DOHH2 (cell line): ENCODE measurements around the gene UBXN10.
A peak's percentile ranks its signal among the peaks of the same experiment; 100 is the strongest.

Experiments used
- H3F3A ChIP-seq: fragments of 200-600 bp; sonication (generic), shearing (Covaris generic); 2 replicates; pipeline ENCODE4 v1.6.0; 2016; ENCODE audit warnings: antibody characterized with exemption, mild to moderate bottlenecking; ENCODE audit not compliant: control insufficient read depth, insufficient read depth
- H3K27ac ChIP-seq: fragments of 200-600 bp; sonication (generic); 2 replicates; pipeline ENCODE4 v1.5.1; 2014; ENCODE audit warnings: low read depth, mild to moderate bottlenecking, low read length, moderate library complexity
- H3K27me3 ChIP-seq: fragments of 200-600 bp; sonication (generic); 2 replicates; pipeline ENCODE4 v1.6.1; 2014; ENCODE audit warnings: mild to moderate bottlenecking, low read length, mixed read lengths; ENCODE audit not compliant: control insufficient read depth
- H3K36me3 ChIP-seq: fragments of 200-600 bp; sonication (generic); 2 replicates; pipeline ENCODE4 v1.6.1; 2014; ENCODE audit warnings: mild to moderate bottlenecking, low read length, moderate library complexity, mixed read lengths; ENCODE audit not compliant: control insufficient read depth
- H3K4me1 ChIP-seq: fragments of 200-600 bp; sonication (generic); 2 replicates; pipeline ENCODE4 v1.6.1; 2014; ENCODE audit warnings: mild to moderate bottlenecking, low read length, mixed read lengths; ENCODE audit not compliant: control insufficient read depth
- H3K4me2 ChIP-seq: fragments of 200-600 bp; sonication (generic); 2 replicates; pipeline ENCODE4 v1.6.0; 2014; ENCODE audit warnings: mild to moderate bottlenecking, low read length, moderate library complexity
- H3K4me3 ChIP-seq: fragments of 200-600 bp; sonication (generic); 2 replicates; pipeline ENCODE4 v1.5.1; 2014; ENCODE audit warnings: mild to moderate bottlenecking, low read length, mixed read lengths
- H3K79me2 ChIP-seq: fragments of 200-600 bp; sonication (generic); 2 replicates; pipeline ENCODE4 v1.6.1; 2014; ENCODE audit warnings: mild to moderate bottlenecking, low read length, mixed read lengths; ENCODE audit not compliant: control insufficient read depth
- H3K9me2 ChIP-seq: fragments of 200-600 bp; sonication (generic); replicated peaks from 2 replicates; pipeline ENCODE4 v1.6.1; 2014; ENCODE audit warnings: mild to moderate bottlenecking, low read length, mixed read lengths; ENCODE audit not compliant: control insufficient read depth
- H3K9me3 ChIP-seq: fragments of 200-600 bp; sonication (generic); 2 replicates; pipeline ENCODE4 v1.6.1; 2014; ENCODE audit warnings: antibody characterized with exemption, low read length, mixed read lengths; ENCODE audit not compliant: control insufficient read depth, insufficient read depth
- H4K20me1 ChIP-seq: fragments of 200-600 bp; sonication (generic); 2 replicates; pipeline ENCODE4 v1.6.0; 2014; ENCODE audit warnings: low read depth, mild to moderate bottlenecking, antibody characterized with exemption, low read length, moderate library complexity; ENCODE audit not compliant: control insufficient read depth, insufficient read depth
- EZH2phosphoT487 ChIP-seq: fragments of 200-600 bp; sonication (generic); IDR thresholded peaks from 2 replicates; pipeline ENCODE4 v1.6.1; 2017; ENCODE audit warnings: borderline replicate concordance, mild to moderate bottlenecking, antibody characterized with exemption, low read length, moderate library complexity, mixed read lengths
- TF ChIP-seq, protein P1 (sequence below): fragments of 200-600 bp; sonication (generic); IDR thresholded peaks from one replicate; pipeline ENCODE4 v1.5.1; 2014; ENCODE audit warnings: antibody characterized with exemption, mild to moderate bottlenecking, low read depth, low read length; ENCODE audit not compliant: poor library complexity, severe bottlenecking

The UBXN10 gene

DNA sequence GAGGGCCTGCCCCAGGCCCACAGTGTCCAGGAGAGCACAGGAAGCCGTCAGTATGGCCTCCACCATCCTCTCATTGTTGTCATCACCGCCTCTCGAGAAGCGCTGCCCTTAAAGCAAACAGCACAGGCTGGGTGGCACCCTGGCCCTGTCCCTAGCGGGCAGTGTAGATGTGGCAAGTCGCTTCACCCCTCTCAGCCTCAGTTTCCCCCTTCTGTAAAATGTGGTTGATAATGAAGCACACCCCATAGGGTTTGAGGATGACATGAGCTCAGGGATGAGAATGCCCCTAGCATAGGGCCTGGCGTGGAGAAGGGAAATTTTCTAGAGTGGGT, 33.3 kb upstream of the UBXN10 start:
- Histone ChIP-seq H3K4me2 (peak overlapping the region; percentile 72), H3K4me1 (peaks cover 5% of the 10 kb centered on the region; the same call in 1 of the 2 replicates)

DNA sequence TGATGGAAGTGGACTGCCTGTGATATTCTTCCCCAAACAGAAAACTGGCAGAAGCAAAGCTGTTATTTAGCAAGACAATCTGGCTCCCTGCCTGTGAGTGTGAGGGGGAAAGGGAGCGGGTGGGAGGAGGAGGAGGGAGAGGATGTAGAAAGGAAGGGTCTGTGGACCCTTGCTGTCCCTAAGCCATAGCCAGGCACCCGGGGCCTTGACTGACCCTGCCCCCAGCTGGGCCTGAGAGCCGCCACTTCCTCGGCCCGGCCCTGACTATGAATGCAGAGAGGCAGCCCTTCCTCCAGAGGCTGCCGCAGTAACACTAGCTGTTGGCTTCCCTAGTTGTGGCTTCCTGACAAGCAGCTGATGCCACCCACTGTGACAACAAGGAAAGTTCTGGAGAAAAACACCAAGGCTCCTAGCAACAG, 32.9 kb upstream of the UBXN10 start:
- Histone ChIP-seq H3F3A (no peaks in the 10 kb centered on the region), H3K4me2 (no peak overlapping the region)
- no peak for TF ChIP-seq EZH2phosphoT487
- TF ChIP-seq, protein P1, sequence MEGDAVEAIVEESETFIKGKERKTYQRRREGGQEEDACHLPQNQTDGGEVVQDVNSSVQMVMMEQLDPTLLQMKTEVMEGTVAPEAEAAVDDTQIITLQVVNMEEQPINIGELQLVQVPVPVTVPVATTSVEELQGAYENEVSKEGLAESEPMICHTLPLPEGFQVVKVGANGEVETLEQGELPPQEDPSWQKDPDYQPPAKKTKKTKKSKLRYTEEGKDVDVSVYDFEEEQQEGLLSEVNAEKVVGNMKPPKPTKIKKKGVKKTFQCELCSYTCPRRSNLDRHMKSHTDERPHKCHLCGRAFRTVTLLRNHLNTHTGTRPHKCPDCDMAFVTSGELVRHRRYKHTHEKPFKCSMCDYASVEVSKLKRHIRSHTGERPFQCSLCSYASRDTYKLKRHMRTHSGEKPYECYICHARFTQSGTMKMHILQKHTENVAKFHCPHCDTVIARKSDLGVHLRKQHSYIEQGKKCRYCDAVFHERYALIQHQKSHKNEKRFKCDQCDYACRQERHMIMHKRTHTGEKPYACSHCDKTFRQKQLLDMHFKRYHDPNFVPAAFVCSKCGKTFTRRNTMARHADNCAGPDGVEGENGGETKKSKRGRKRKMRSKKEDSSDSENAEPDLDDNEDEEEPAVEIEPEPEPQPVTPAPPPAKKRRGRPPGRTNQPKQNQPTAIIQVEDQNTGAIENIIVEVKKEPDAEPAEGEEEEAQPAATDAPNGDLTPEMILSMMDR, result no peak

More for the DNA sequence above, 33.3 kb upstream of the UBXN10 start:
- H3K4me3 ChIP-seq, result 0 out of 2 replicates have a peak overlapping the region, but pooled peaks have one; percentile 62
- no peaks in the 10 kb centered on the region for H3K27me3 ChIP-seq
- H4K20me1 ChIP-seq, result no peaks in the 10 kb centered on the region
- H3F3A ChIP-seq, result no peaks in the 10 kb centered on the region
- no peaks in the 10 kb centered on the region for H3K36me3 ChIP-seq
- no peaks in the 10 kb centered on the region for H3K9me2 ChIP-seq
- no peaks in the 10 kb centered on the region for H3K79me2 ChIP-seq
- no peaks in the 10 kb centered on the region for H3K9me3 ChIP-seq
- H3K27ac ChIP-seq, result no peak overlapping the region
- TF ChIP-seq, protein P1, result peak; percentile 58
- no peak for TF ChIP-seq EZH2phosphoT487

DNA sequence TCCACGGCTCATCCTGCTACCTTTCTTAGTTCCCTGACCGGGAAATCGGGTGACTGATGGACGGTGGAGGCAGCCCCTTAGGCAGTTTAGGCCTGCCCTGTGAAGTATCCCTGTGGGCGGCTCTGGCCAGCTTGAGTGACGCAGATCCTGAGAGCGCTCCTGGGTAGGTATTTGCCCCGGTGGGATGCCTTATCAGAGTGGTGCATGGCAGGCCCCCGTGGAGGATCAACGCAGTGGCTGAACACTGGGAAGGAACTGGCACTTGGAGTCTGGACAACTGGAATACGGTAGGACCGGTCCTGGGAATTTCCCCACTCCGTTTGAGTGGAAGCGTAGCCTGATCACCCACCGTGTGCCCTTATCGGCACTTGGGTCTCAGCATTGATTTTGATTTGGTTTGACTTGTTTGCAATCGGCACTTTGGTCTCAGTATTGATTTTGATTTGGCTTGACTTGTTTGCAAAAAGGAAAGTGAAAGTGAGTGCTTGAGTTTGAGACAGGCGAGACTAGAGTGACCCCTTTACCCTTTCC, 31.5 kb upstream of the UBXN10 start:
- no peaks in the 10 kb centered on the region for H3K79me2 ChIP-seq
- no peak for TF ChIP-seq EZH2phosphoT487
- TF ChIP-seq, protein P1, result no peak
- H3K4me1 ChIP-seq, result peaks cover 5% of the 10 kb centered on the region; the same call in 1 of the 2 replicates
- no peaks in the 10 kb centered on the region for H3F3A ChIP-seq
- H3K27ac ChIP-seq, result no peak overlapping the region
- no peak overlapping the region for H3K4me3 ChIP-seq
- no peaks in the 10 kb centered on the region for H3K36me3 ChIP-seq
- H3K9me3 ChIP-seq, result peaks cover 6% of the 10 kb centered on the region; the same call in 1 of the 2 replicates
- no peaks in the 10 kb centered on the region for H3K27me3 ChIP-seq
- no peaks in the 10 kb centered on the region for H3K9me2 ChIP-seq
- no peaks in the 10 kb centered on the region for H4K20me1 ChIP-seq
- no peak overlapping the region for H3K4me2 ChIP-seq

More for the DNA sequence above, 32.9 kb upstream of the UBXN10 start:
- Histone ChIP-seq H3K27me3 (no peaks in the 10 kb centered on the region), H3K4me1 (peaks cover 5% of the 10 kb centered on the region; the same call in 1 of the 2 replicates), H3K79me2 (no peaks in the 10 kb centered on the region), H3K4me3 (no peak overlapping the region), H3K9me2 (no peaks in the 10 kb centered on the region), H3K27ac (no peak overlapping the region), H4K20me1 (no peaks in the 10 kb centered on the region), H3K36me3 (no peaks in the 10 kb centered on the region), H3K9me3 (no peaks in the 10 kb centered on the region)
